Breast epithelium (tissue), 4 donors: ENCODE measurements around the gene ITPKC. TPM values are rescaled to one million over a fixed set of nuclear protein-coding genes. Genes with fewer than 3 reads are reported as not detected.
A peak's percentile ranks its signal among the peaks of the same experiment; 100 is the strongest.
"Not testable (repeated sequence)": the region's sequence is repeated elsewhere in the genome, so short reads cannot be mapped to it uniquely, and the experiment has no call there.

Experiments used
- DNase-seq, 2 donors: peaks; one replicate each; pipeline ENCODE4 v3.0.0-alpha.2; 2019; ENCODE audit warnings: low spot score in 2 of 2
- H3K27ac ChIP-seq, 2 donors: fragments of 200-600 bp; sonication (generic) in 1 of 2; one replicate each; pipeline ENCODE4 v1.5.1; 2016 to 2019; ENCODE audit warnings: mild to moderate bottlenecking in 1 of 2
- H3K27me3 ChIP-seq, 2 donors: fragments of 200-600 bp; sonication (generic) in 1 of 2; one replicate each; pipeline versions ENCODE4 v1.5.1 to v1.6.0; 2017 to 2019; ENCODE audit warnings: control low read depth in 1 of 2, mild to moderate bottlenecking in 1 of 2
- H3K36me3 ChIP-seq: fragments of 200-600 bp; one replicate; pipeline ENCODE4 v1.5.1; 2019
- H3K4me1 ChIP-seq, 2 donors: fragments of 200-600 bp; sonication (generic); one replicate each; pipeline ENCODE4 v1.5.1; 2016 to 2019; ENCODE audit warnings: control low read depth in 1 of 2
- H3K4me3 ChIP-seq, 3 donors: fragments of 200-600 bp; sonication (generic); 1 replicate in 2 of 3; 2 replicates in 1 of 3; pipeline ENCODE4 v1.5.1; 2016 to 2019; ENCODE audit warnings: mild to moderate bottlenecking in 3 of 3, moderate library complexity in 2 of 3
- H3K9me3 ChIP-seq, 2 donors: fragments of 200-600 bp; sonication (generic) in 1 of 2; one replicate each; pipeline ENCODE4 v1.5.1; 2016 to 2019; ENCODE audit warnings: control low read depth in 1 of 2
- POLR2A ChIP-seq: fragments of 450-650 bp; IDR thresholded peaks from one replicate; pipeline ENCODE4 v1.6.1; 2016; ENCODE audit warnings: antibody characterized with exemption, mild to moderate bottlenecking, moderate library complexity
- POLR2AphosphoS5 ChIP-seq, 3 donors: sonication (generic); formaldehyde crosslinking; IDR thresholded peaks; one replicate each; pipeline ENCODE4 v1.6.1; 2017; ENCODE audit warnings: antibody characterized with exemption in 3 of 3
- intact Hi-C: fragments of 100-400 bp; cut with DNase I; formaldehyde crosslinking; loops from one replicate; pipeline ENCODE4 v1.15.1; 2023; ENCODE audit warnings: low total_unique reads
- total RNA-seq, 3 donors: library from RNA; depleted of rRNA; stranded (reverse); fragments of >200 nt; gene quantifications; one replicate each; pipeline ENCODE4 v1.1.0, GENCODE V29; 2016
- TF ChIP-seq, protein P1 (sequence below), 3 donors: fragments of 450-650 bp; IDR thresholded peaks; one replicate each; pipeline ENCODE4 v1.5.1; 2016 to 2017; ENCODE audit warnings: antibody characterized with exemption in 3 of 3, mild to moderate bottlenecking in 3 of 3, moderate library complexity in 3 of 3

The ITPKC gene
- total RNA-seq, 3 donors from 2014 or later: 41.8 to 71.6 (median 55.1) TPM

DNA sequence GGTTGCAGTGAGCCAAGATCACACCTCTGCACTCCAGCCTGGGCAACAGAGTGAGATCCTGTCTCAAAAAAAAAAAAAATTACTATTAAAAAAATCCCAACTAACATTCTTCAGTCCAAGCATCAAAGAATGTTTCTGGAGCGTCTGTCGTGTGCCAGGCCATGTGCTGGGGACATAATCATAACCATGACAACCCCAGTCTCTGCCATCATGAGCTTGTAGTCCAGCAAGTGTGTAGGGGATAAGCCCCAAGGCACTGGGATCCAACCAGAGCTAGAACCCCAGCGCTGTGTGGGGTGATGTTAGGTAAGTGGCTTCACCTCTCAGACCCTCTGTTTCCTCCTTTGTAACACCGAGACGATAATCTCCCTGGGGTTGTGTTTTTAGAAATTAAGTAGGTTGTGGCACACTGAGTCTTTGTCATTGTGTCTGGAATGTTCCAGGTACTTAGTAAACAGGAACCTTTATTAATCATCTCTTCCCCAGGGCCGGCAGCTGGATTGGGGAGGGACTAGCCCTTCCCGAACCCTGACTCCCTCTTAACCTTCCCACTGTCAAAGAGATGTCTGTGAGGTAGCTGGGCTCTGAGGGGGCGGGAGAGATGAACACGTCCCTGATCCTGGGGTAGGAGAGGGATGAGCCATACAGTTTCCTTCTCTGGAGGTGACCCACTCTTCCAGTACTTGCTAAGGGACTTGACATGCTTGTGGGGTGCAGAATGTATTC is 5.2 kb downstream of the ITPKC start:
- H3K4me1 ChIP-seq: peaks cover 0 to 15% of the 10 kb centered on the region in 2 donors
- H3K36me3 ChIP-seq: no peaks in the 10 kb centered on the region
- no peaks in the 10 kb centered on the region for H3K27me3 ChIP-seq
- DNase-seq: peak in 1 of 2 donors; percentile 45
- peak overlapping the region; percentile 86 to 94 (median 91) for H3K4me3 ChIP-seq
- H3K9me3 ChIP-seq: no peaks in the 10 kb centered on the region
- intact Hi-C loops: no loop called here
- peak in 1 of 3 donors; percentile 52 for TF ChIP-seq POLR2AphosphoS5 (IDR thresholded peaks at IDR 0.05)
- TF ChIP-seq, protein P1, sequence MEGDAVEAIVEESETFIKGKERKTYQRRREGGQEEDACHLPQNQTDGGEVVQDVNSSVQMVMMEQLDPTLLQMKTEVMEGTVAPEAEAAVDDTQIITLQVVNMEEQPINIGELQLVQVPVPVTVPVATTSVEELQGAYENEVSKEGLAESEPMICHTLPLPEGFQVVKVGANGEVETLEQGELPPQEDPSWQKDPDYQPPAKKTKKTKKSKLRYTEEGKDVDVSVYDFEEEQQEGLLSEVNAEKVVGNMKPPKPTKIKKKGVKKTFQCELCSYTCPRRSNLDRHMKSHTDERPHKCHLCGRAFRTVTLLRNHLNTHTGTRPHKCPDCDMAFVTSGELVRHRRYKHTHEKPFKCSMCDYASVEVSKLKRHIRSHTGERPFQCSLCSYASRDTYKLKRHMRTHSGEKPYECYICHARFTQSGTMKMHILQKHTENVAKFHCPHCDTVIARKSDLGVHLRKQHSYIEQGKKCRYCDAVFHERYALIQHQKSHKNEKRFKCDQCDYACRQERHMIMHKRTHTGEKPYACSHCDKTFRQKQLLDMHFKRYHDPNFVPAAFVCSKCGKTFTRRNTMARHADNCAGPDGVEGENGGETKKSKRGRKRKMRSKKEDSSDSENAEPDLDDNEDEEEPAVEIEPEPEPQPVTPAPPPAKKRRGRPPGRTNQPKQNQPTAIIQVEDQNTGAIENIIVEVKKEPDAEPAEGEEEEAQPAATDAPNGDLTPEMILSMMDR (IDR thresholded peaks at IDR 0.05): no peak
- peak overlapping the region; percentile 94 to 99 for H3K27ac ChIP-seq

DNA sequence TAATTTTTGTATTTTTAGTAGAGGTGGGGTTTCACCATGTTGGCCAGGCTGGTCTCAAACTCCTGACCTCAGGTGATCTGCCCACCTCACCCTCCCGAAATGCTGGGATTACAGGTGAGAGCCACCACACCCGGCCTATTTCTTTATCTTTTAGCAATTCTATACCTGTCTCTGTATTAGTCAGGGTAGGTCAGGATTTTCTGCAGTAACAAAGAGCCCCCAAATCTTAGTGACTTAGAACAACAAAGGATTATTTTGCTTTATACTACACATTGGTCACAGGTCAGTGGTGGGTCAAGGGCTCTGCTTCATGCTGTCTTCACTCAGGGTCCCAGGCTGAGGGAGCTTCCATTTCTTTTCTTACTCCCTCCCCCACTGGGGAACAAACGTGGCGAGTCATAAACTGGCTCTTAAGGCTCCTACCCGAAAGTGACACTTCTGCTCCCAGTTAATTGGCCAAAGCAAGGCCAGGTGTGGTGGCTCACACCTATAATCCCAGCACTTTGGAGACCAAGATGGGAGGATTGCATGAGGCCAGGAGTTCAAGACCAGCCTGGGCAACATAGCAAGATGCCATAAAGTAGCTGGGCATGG is 6.8 kb downstream of the ITPKC start:
- TF ChIP-seq POLR2AphosphoS5 (IDR thresholded peaks at IDR 0.05) (no peak), POLR2A (no peak)
- TF ChIP-seq, protein P1 (IDR thresholded peaks at IDR 0.05): no peak
- no peak for DNase-seq
- Histone ChIP-seq H3K27ac (peak overlapping the region in 1 of 2 donors; percentile 30), H3K4me1 (peaks cover 0 to 15% of the 10 kb centered on the region in 2 donors), H3K9me3 (no peaks in the 10 kb centered on the region), H3K27me3 (no peaks in the 10 kb centered on the region), H3K4me3 (peak overlapping the region in 1 of 3 donors; percentile 1), H3K36me3 (peaks cover 4% of the 10 kb centered on the region)
- intact Hi-C loops: no loop called here

DNA sequence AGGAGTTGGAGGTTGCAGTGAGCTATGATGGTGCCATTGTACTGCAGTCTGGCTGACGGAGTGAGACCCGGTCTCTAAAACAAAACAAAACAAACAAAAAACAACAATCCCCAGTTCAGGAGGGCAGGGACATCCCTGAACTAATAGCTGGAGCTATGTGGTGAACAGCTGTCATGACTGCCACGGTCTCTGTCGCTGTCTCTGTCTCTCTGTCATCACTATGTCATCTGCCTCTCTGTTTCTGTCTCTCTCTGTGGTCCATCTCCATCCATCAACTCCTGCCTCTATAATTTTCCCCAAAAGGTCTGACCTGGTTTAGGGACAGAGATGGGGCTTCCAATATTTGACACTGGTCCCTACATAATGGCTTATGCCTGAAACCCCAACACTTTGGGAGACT is 7.4 kb downstream of the ITPKC start:
- DNase-seq: no peak
- Histone ChIP-seq H3K4me3 (peak overlapping the region in 1 of 3 donors; percentile 1), H3K27ac (peak overlapping the region; percentile 30 to 62), H3K9me3 (no peaks in the 10 kb centered on the region), H3K36me3 (peaks cover 4% of the 10 kb centered on the region), H3K27me3 (no peaks in the 10 kb centered on the region), H3K4me1 (peaks cover 0 to 15% of the 10 kb centered on the region in 2 donors)
- TF ChIP-seq, protein P1 (IDR thresholded peaks at IDR 0.05): no peak
- no peak for TF ChIP-seq POLR2AphosphoS5 (IDR thresholded peaks at IDR 0.05)
- no peak for TF ChIP-seq POLR2A
- intact Hi-C loops: no loop called here

DNA sequence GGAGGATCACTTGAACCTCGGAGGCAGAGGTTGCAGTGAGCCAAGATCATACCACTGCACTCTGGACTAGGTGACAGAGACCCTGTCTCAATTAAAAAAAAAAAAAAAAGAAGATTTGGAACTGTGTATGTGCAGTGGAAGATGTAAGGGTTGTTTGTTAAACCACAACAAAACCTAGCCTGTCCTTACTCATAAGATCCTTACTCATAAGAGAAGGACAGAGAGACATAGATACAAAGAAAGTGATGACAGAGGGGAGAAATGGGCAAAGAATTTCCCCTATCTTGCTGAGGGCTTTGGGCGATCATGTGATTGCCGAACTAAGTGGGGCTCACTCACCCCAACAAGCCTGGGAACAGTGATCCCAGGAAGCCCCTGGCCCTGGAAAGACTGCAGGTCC is 7.9 kb downstream of the ITPKC start:
- Histone ChIP-seq H3K27me3 (no peaks in the 10 kb centered on the region), H3K4me1 (peaks cover 0 to 15% of the 10 kb centered on the region in 2 donors), H3K9me3 (no peaks in the 10 kb centered on the region), H3K4me3 (peak overlapping the region in 1 of 3 donors; percentile 17), H3K36me3 (peaks cover 4% of the 10 kb centered on the region), H3K27ac (peak overlapping the region; percentile 53 to 62)
- TF ChIP-seq, protein P1 (IDR thresholded peaks at IDR 0.05): no peak
- TF ChIP-seq POLR2A: no peak
- TF ChIP-seq POLR2AphosphoS5 (IDR thresholded peaks at IDR 0.05): no peak
- no peak for DNase-seq
- intact Hi-C loops: no loop called here

DNA sequence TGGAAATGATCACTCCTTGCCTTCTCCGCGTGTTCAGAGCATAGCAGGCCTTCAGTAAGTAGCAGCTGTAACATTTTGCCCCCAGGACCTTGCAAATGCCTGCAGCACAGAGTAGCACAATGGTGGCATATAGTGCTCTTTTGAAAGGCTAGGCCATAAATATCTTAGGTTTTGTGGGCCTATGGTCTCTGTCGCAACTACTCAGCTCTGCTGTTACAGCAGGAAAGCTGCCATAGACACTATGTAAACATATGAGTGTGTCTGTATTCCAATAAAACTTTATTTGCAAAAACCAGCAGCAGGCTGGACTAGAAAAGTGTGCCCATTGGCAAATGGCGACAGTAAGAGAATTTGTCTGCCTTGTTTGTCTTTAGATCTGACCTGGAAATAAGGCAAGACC is 9.4 kb downstream of the ITPKC start:
- H3K27ac ChIP-seq: no peak overlapping the region
- intact Hi-C loops: no loop called here
- H3K9me3 ChIP-seq: no peaks in the 10 kb centered on the region
- H3K27me3 ChIP-seq: no peaks in the 10 kb centered on the region
- H3K4me1 ChIP-seq: peaks cover 0 to 11% of the 10 kb centered on the region in 2 donors
- no peak for TF ChIP-seq POLR2A
- TF ChIP-seq, protein P1 (IDR thresholded peaks at IDR 0.05): no peak
- no peak for TF ChIP-seq POLR2AphosphoS5 (IDR thresholded peaks at IDR 0.05)
- H3K4me3 ChIP-seq: no peak overlapping the region
- peaks cover 4% of the 10 kb centered on the region for H3K36me3 ChIP-seq
- no peak for DNase-seq

DNA sequence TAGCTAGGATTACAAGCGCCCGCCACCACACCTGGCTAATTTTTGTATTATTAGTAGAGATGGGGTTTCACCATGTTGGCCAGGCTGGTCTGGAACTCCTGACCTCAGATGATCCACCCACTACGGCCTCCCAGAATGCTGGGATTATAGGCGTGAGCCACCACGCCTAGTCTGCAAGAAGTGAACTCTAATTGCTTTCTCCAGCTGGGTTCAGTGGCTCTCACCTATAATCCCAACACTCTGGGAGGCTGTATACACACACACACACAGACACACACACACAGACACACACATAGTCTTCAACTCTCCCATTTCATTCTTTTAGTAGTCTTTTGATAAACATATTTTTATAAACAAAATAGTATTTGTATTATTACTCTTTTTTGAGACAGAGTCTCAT is 13.2 kb downstream of the ITPKC start:
- H3K4me1 ChIP-seq: not testable (repeated sequence)

DNA sequence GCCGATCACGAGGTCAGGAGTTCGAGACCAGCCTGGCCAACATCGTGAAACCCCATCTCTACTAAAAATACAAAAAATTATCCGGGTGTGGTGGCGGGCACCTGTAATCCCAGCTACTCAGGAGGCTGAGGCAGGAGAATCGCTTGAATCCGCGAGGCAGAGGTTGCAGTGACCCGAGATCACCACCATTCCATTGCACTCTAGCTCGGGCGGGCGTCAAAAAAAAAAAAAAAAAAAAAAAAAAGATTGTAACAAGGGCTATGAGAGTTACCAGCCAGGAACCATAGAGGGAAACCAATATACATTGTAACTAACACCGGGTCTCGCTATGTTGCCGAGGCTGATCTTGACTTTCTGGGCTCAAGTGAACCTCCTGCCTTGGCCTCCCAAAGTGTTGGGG is 15.4 kb downstream of the ITPKC start:
- peaks cover 12% of the 10 kb centered on the region for H3K36me3 ChIP-seq
- H3K9me3 ChIP-seq, H3K4me3 ChIP-seq, H3K27me3 ChIP-seq, H3K27ac ChIP-seq, DNase-seq, intact Hi-C loops, H3K4me1 ChIP-seq: not testable (repeated sequence)

More for the DNA sequence above, 13.2 kb downstream of the ITPKC start:
- H3K36me3 ChIP-seq: peaks cover 12% of the 10 kb centered on the region
- intact Hi-C loops, DNase-seq, H3K4me3 ChIP-seq, H3K27ac ChIP-seq, H3K9me3 ChIP-seq, H3K27me3 ChIP-seq: not testable (repeated sequence)
